GM23338 (cell line): Measurements from ENCODE around the gene MRPL48. TPM values are rescaled to one million over a fixed set of nuclear protein-coding genes. Genes with fewer than 3 reads are reported as not detected.

ENCODE experiments used
- ATAC-seq: fragments of 200-7000 bp; cut with Tn5 transposase; 3 replicates; pipeline ENCODE4 v1.9.1; 2020
- DNase-seq: peaks from one replicate; pipeline ENCODE4 v3.0.0-alpha.2; 2015; ENCODE audit warnings: low spot score
- H2AFZ ChIP-seq: fragments of 200-600 bp; sonication (generic); 2 replicates; pipeline ENCODE4 v1.8.0; 2016; ENCODE audit warnings: antibody characterized with exemption, mild to moderate bottlenecking, moderate library complexity
- H3F3A ChIP-seq: fragments of 200-600 bp; sonication (generic); replicated peaks from 2 replicates; pipeline ENCODE4 v1.8.0; 2017; ENCODE audit warnings: antibody characterized with exemption, mixed run types, low read depth
- H3K27ac ChIP-seq: fragments of 200-600 bp; sonication (generic); 2 replicates; pipeline ENCODE4 v1.6.1; 2016; ENCODE audit warnings: low read depth
- H3K27me3 ChIP-seq: fragments of 200-600 bp; sonication (generic); 2 replicates; pipeline ENCODE4 v1.8.0; 2016; ENCODE audit warnings: mild to moderate bottlenecking, mixed run types, moderate library complexity; ENCODE audit not compliant: insufficient read depth
- H3K36me3 ChIP-seq: fragments of 200-600 bp; sonication (generic); 2 replicates; pipeline ENCODE4 v1.8.0; 2016; ENCODE audit warnings: mild to moderate bottlenecking; ENCODE audit not compliant: insufficient read depth
- H3K4me1 ChIP-seq: fragments of 200-600 bp; sonication (generic); 2 replicates; pipeline ENCODE4 v1.8.0; 2016; ENCODE audit warnings: mild to moderate bottlenecking, moderate library complexity; ENCODE audit not compliant: insufficient read depth
- H3K4me2 ChIP-seq: fragments of 200-600 bp; sonication (generic); 2 replicates; pipeline ENCODE4 v1.7.1; 2017; ENCODE audit warnings: mixed run types
- H3K4me3 ChIP-seq: fragments of 200-600 bp; sonication (generic); 2 replicates; pipeline ENCODE4 v1.6.1; 2016; ENCODE audit warnings: mixed run types
- H3K79me2 ChIP-seq: fragments of 200-600 bp; sonication (generic); replicated peaks from 2 replicates; pipeline ENCODE4 v1.8.0; 2017; ENCODE audit warnings: mild to moderate bottlenecking; ENCODE audit not compliant: insufficient read depth
- H3K9me2 ChIP-seq: fragments of 200-600 bp; sonication (generic); 2 replicates; pipeline ENCODE4 v1.8.0; 2017; ENCODE audit not compliant: insufficient read depth
- H4K20me1 ChIP-seq: fragments of 200-600 bp; sonication (generic); replicated peaks from 2 replicates; pipeline ENCODE4 v1.8.0; 2017; ENCODE audit warnings: mild to moderate bottlenecking; ENCODE audit not compliant: insufficient read depth
- H3K27ac Mint-ChIP-seq: 2 replicates; pipeline ENCODE4 v1.8.0; 2020; ENCODE audit warnings: inconsistent platforms, mild to moderate bottlenecking, moderate library complexity, mixed read lengths
- H3K27me3 Mint-ChIP-seq: 3 replicates; pipeline ENCODE4 v1.8.0; 2022; ENCODE audit warnings: low read depth, mild to moderate bottlenecking, moderate library complexity, mixed read lengths, inconsistent platforms; ENCODE audit not compliant: insufficient read depth, poor library complexity
- H3K36me3 Mint-ChIP-seq: 3 replicates; pipeline ENCODE4 v1.8.0; 2021; ENCODE audit warnings: low read depth, mild to moderate bottlenecking, inconsistent platforms, moderate library complexity, mixed read lengths
- H3K4me1 Mint-ChIP-seq: 3 replicates; pipeline ENCODE4 v1.8.0; 2020; ENCODE audit warnings: mild to moderate bottlenecking, inconsistent platforms, mixed read lengths
- H3K4me3 Mint-ChIP-seq: 3 replicates; pipeline ENCODE4 v1.8.0; 2021; ENCODE audit warnings: moderate library complexity, mild to moderate bottlenecking, inconsistent platforms, mixed read lengths
- H3K9me3 Mint-ChIP-seq: 3 replicates; pipeline ENCODE4 v1.8.0; 2020; ENCODE audit warnings: moderate library complexity, mild to moderate bottlenecking, inconsistent platforms, mixed read lengths
- CREB1 ChIP-seq: fragments of 250-450 bp; sonication (Bioruptor Pico); IDR thresholded peaks from 2 replicates; pipeline ENCODE4 v1.5.0; 2020; ENCODE audit warnings: low read depth, mild to moderate bottlenecking, moderate library complexity
- ETS1 ChIP-seq: IDR thresholded peaks from 2 replicates; pipeline ENCODE4 v1.6.1; 2016; ENCODE audit warnings: antibody characterized with exemption
- EZH2 ChIP-seq: fragments of 200-600 bp; sonication (generic); IDR thresholded peaks from one replicate; pipeline ENCODE4 v1.8.0; 2017; ENCODE audit warnings: antibody characterized with exemption, mild to moderate bottlenecking, low read depth; ENCODE audit not compliant: unreplicated experiment
- JUNB ChIP-seq: IDR thresholded peaks from one replicate; pipeline ENCODE4 v1.6.1; 2016; ENCODE audit warnings: antibody characterized with exemption; ENCODE audit not compliant: unreplicated experiment
- NANOG ChIP-seq: IDR thresholded peaks from 2 replicates; pipeline ENCODE4 v1.6.1; 2016; ENCODE audit warnings: antibody characterized with exemption, borderline replicate concordance
- POLR2AphosphoS5 ChIP-seq: IDR thresholded peaks from 2 replicates; pipeline ENCODE4 v1.6.1; 2016; ENCODE audit warnings: antibody characterized with exemption, low read depth
- STAT1 ChIP-seq: IDR thresholded peaks from one replicate; pipeline ENCODE4 v1.6.1; 2016; ENCODE audit warnings: antibody characterized with exemption; ENCODE audit not compliant: unreplicated experiment
- ZNF462 ChIP-seq: fragments of 250-450 bp; sonication (Bioruptor Pico); IDR thresholded peaks from 2 replicates; pipeline ENCODE4 v1.5.0; 2020; ENCODE audit warnings: mild to moderate bottlenecking, moderate library complexity
- polyA plus RNA-seq: library from polyadenylated mRNA; unstranded; fragments of >200 nt; fragmentation: Nextera tagmentation; extraction: Ambion mirVana; gene quantifications from 2 replicates; pipeline ENCODE4 v1.2.1, GENCODE V29; 2016
- total RNA-seq: library from RNA; depleted of rRNA; stranded (reverse); fragments of >200 nt; shearing (Covaris generic); gene quantifications from 2 replicates; pipeline ENCODE4 v1.2.3, GENCODE V29; 2014

The MRPL48 gene
- total and polyA plus RNA-seq, 2 experiments from 2014 or later: 24.1 to 103 TPM

GRCh38 chr11:73869332-73869949 lies 81.8 kb downstream of the MRPL48 start:
- DNase-seq: no peak
- Histone ChIP-seq H4K20me1 (peaks cover 14% of the 10 kb centered on the region), H2AFZ (no peak overlapping the region), H3F3A (peaks cover 10% of the 10 kb centered on the region), H3K4me1 (peaks cover 13% of the 10 kb centered on the region), H3K27ac (peak overlapping the region; percentile 65), H3K4me3 (no peak overlapping the region), H3K79me2 (peaks cover 11% of the 10 kb centered on the region), H3K9me2 (no peaks in the 10 kb centered on the region), H3K4me2 (no peak overlapping the region), H3K36me3 (peaks cover 15% of the 10 kb centered on the region), H3K27me3 (no peaks in the 10 kb centered on the region)
- Mint-ChIP-seq H3K9me3 (no peaks in the 10 kb centered on the region), H3K4me1 (peaks cover 4% of the 10 kb centered on the region), H3K4me3 (no peak overlapping the region), H3K27me3 (peaks cover 2% of the 10 kb centered on the region), H3K27ac (peak overlapping the region; percentile 14; the same call in 1 of the 2 replicates), H3K36me3 (peaks cover 36% of the 10 kb centered on the region)
- peak; percentile 18 for TF ChIP-seq POLR2AphosphoS5
- no peak for TF ChIP-seq EZH2
- ATAC-seq: no peak; the same call in 2 of the 3 replicates

- peaks cover 21% of the 10 kb centered on the region for H3K36me3 ChIP-seq
- no peak overlapping the region for H2AFZ ChIP-seq
- Mint-ChIP-seq H3K36me3 (peaks cover 41% of the 10 kb centered on the region), H3K9me3 (no peaks in the 10 kb centered on the region), H3K27me3 (peaks cover 2% of the 10 kb centered on the region), H3K27ac (peak overlapping the region; percentile 31; the same call in 1 of the 2 replicates), H3K4me1 (peaks cover 12% of the 10 kb centered on the region), H3K4me3 (no peak overlapping the region)
- peak overlapping the region; percentile 9; the same call in 1 of the 2 replicates for H3K4me2 ChIP-seq
- no peak for DNase-seq
- peak; percentile 34; the same call in 2 of the 3 replicates for ATAC-seq
- H3F3A ChIP-seq: peaks cover 8% of the 10 kb centered on the region
- H3K4me3 ChIP-seq: no peak overlapping the region
- 0 out of 2 replicates have a peak overlapping the region, but pooled peaks have one; percentile 6 for H3K27ac ChIP-seq
- H3K4me1 ChIP-seq: peaks cover 17% of the 10 kb centered on the region
- H3K79me2 ChIP-seq: peaks cover 19% of the 10 kb centered on the region
- TF ChIP-seq ETS1: no peak
- no peak for TF ChIP-seq ZNF462 (CRISPR knock-in tag)
- no peak for TF ChIP-seq EZH2
- no peak for TF ChIP-seq NANOG
- no peak for TF ChIP-seq CREB1 (CRISPR knock-in tag)
- TF ChIP-seq JUNB: no peak
- no peak for TF ChIP-seq POLR2AphosphoS5
- no peak for TF ChIP-seq STAT1
- H3K9me2 ChIP-seq: no peaks in the 10 kb centered on the region
- H3K27me3 ChIP-seq: no peaks in the 10 kb centered on the region
- peaks cover 14% of the 10 kb centered on the region for H4K20me1 ChIP-seq
These were observed 82.6 kb downstream of the MRPL48 start for GRCh38 chr11:73870261-73870660.
